ENCODE measurements around the gene H6PD.

The H6PD gene, protein sequence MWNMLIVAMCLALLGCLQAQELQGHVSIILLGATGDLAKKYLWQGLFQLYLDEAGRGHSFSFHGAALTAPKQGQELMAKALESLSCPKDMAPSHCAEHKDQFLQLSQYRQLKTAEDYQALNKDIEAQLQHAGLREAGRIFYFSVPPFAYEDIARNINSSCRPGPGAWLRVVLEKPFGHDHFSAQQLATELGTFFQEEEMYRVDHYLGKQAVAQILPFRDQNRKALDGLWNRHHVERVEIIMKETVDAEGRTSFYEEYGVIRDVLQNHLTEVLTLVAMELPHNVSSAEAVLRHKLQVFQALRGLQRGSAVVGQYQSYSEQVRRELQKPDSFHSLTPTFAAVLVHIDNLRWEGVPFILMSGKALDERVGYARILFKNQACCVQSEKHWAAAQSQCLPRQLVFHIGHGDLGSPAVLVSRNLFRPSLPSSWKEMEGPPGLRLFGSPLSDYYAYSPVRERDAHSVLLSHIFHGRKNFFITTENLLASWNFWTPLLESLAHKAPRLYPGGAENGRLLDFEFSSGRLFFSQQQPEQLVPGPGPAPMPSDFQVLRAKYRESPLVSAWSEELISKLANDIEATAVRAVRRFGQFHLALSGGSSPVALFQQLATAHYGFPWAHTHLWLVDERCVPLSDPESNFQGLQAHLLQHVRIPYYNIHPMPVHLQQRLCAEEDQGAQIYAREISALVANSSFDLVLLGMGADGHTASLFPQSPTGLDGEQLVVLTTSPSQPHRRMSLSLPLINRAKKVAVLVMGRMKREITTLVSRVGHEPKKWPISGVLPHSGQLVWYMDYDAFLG

DNA sequence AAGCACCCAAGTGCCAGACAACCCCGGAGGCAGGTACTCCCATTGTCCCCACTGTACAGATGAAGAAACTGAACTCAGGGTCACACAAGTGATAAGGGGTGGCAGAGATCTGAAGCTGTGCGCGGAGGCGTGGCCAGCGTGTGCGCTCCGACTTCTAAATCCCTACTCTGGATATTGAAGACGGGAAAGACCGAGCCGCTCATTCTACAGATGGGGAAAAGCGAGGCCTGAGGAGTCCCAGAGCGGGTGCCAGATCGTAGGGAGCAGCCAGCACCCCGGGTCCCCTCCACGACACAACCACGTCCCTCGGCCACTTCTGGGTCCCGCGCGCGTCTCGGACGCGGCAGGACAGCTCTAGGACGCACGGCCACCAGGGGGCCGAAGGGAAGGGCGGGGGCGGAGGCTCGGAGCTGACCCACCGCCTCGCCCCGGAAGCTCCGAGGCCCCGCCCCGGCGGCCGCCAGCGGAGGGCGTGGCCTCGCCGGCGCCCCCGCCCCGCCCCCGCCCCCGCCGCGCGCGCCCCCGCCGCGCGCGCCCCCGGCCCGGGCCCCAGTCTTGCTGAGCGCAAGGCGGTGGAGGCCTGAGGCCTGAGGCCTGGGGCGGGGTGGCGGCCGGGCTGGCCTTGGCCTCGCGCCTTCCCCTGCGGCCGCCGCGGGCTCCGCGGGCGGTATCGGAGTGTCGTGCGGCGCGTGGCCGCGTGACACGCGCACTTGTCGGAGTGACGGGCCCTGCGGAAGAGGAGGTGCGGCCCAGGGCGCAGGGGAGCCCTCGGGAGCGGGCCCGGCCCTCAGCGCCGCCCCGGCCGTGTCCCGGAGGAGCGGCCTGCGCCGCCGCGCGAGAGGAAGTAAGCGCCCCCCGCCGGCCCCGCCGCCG is at the start of gene H6PD:
Gene H6PD, plus strand, starts transcription at position 552 of the 873 bp plus-strand sequence. CDS start 10,161 bp downstream, outside the sequence.
- peak; percentile 76 for DNase-seq (ENCODE audit: low spot score)

DNA sequence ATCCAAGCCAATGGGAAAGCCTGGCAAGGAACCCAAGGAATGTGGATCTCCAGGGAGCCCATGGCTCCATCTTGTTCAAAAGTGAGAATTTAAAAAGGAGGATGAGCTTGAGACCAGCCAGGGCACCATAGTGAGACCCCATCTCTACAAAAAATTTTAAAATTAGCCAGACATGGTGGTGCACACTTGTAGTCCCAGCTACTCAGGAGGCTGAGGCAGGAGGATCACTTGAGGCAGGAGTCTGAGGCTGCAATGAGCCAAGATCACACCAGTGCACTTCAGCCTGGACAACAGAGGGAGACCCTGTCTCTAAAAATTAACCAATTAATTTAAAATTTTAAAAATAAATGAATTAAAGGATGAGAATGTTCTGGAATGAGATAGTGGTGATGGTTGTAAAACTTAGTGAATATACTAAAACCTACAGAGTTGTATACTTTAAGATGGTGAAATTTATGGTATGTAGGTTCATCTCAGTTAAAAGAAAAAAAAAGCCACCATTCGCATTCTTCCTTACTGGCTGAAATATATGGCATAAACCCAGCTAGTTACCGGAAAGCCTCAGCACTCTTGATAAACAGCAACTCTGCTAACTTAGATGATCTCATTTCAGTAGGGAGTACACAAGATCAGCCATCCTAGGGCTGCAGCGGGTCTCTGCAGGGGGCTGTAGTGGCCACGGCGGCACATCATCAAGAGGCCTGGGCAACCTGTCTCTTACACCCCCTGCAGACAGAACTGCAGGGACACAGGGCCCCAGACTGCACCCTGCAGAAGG is 48.3 kb upstream of the H6PD start:
- no peak for DNase-seq (ENCODE audit: low spot score)

DNA sequence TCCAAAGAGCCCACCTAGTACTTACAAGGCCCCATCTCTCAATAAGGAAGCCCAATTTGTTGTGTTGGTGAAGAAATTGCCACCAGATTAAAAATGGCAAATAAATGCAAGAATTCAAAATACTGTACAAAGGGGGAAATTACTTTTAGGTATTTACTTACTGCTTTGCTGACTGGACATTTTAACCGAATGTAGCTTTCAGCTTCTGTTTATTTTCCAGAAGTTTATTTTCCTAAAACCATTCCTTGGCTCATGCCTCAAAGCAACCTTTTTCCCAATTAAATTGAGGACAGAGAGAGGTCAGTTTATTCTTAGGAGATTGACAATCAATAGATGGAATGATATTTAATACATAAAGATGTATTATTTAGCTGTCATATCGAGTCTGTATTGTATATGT is 47.6 kb upstream of the H6PD start:
- no peak for DNase-seq (ENCODE audit: low spot score)

DNA sequence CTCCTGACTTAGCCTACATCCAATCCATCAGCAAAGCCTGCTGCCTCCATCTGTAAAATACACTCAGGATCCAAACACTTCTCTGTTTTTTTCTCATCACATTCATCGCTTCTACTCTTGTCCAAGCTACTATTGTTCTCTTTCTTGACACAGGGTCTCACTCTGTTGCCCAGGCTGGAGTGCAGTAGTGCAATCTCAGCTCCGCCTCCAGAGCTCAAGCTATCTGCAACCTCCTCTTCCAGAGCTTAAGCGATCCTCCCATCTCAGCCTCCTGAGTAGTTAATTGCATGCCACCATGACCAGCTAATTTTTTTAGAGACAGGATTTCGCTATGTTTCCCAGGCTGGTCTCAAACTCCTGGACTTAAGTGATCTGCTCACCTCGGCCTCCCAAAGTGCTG is 44.3 kb upstream of the H6PD start:
- no peak for DNase-seq (ENCODE audit: low spot score)

DNA sequence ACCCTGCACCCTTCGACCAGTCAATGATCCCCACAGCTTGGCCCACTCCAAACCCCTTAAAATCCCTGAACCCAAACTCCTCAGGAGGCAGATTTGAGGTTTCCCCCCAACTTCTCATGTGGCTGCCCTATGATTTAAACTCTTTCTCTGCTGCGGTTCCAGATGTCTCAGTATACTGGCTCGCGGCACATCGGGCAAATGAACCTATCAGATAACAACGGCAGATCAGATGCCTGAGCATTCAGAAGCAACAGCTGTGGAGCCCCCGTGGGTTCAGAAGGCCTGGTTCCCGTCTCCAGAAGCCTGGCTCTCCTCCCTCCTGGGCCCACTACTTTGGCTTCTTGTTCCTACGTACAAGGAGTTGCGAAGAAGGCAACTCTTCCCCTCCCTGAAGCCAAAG is 43.3 kb upstream of the H6PD start:
- no peak for DNase-seq (ENCODE audit: low spot score)

DNA sequence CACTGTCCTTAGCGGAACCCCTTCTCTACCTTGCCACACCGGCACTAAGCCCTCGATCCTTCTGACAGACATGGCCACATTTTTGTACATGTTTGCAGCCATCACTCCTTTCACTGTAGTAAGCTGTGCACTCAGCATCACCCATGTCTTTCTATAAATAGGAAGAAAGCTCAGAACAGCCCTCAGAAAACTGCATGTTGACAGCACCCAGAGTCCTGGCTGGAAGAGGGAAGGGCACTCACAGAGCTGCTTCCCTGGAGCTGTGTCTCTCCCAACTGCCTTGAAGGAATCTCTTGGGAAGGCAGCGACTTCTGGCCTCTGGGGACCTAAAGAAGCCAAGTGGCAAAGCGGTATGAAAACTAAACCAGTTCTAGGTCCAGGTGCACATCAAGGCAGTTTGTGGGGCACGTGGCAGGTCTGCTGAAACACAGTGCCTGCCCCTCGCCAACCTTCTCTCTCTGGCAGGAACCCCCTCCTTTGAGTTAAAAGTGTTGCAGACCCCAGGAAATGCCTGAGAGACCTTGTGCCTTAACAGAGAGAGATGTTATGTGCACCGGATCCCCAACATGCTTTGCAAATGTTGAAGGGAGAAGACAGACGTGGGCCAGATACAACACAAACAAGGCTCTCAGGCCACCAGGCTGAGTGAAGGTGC is 41.9 kb upstream of the H6PD start:
- no peak for DNase-seq (ENCODE audit: low spot score)

DNA sequence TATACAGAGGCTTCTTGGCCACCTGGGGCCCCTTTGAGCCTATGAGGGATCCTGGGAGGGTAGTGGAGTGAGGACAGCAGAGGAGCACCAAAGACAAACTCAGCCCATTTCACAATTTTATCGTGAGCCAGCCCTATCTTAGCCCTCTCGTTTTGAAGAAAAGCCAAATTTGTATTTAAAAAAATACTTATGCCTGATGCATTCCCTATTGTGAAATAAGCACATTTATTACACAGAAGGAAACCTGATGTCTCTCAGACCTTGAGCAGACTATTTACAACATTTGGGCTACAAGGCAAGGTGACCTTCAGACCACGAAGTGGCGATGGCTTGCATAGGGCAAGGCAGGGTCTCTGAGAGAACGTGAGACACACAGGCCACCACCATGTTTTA is 41.3 kb upstream of the H6PD start:
- no peak for DNase-seq (ENCODE audit: low spot score)

DNA sequence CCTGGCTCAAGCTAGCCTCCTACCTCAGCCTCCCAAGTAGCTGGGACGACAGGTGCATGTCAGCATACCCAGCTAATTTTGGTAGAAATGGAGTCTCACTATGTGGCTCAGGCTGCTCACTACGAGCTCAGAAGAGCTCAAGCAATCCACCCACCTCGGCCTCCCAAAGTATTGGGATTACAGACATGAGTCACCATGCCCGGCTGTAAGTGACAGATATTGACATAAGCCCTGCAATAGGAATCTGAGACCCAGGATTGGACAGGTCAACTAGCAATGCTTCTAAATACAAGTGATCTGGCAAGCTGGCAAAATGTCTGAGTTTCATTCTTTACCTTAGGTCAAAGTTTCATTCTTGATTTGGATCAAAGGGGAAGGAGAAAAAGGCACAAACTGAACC is 40.5 kb upstream of the H6PD start:
- no peak for DNase-seq (ENCODE audit: low spot score)

DNA sequence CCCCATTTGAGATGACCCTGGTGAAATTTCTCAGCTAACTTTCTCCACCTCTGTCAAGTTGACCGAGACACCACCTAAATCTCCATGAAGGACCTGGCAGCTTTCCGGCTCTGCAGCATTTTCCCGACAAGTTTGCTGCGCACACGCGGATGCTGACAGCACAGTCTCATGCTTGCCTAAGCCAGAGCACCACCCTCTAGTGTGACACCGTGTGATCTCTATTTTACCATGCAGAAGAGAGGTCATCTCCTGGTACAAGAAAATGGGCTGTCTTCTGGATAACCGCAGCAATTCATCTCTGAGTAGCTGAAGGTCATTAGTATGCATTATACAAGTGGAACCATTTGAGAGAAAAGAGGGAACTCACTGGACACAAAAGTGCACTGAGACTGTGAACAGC is 38.9 kb upstream of the H6PD start:
- no peak for DNase-seq (ENCODE audit: low spot score)

DNA sequence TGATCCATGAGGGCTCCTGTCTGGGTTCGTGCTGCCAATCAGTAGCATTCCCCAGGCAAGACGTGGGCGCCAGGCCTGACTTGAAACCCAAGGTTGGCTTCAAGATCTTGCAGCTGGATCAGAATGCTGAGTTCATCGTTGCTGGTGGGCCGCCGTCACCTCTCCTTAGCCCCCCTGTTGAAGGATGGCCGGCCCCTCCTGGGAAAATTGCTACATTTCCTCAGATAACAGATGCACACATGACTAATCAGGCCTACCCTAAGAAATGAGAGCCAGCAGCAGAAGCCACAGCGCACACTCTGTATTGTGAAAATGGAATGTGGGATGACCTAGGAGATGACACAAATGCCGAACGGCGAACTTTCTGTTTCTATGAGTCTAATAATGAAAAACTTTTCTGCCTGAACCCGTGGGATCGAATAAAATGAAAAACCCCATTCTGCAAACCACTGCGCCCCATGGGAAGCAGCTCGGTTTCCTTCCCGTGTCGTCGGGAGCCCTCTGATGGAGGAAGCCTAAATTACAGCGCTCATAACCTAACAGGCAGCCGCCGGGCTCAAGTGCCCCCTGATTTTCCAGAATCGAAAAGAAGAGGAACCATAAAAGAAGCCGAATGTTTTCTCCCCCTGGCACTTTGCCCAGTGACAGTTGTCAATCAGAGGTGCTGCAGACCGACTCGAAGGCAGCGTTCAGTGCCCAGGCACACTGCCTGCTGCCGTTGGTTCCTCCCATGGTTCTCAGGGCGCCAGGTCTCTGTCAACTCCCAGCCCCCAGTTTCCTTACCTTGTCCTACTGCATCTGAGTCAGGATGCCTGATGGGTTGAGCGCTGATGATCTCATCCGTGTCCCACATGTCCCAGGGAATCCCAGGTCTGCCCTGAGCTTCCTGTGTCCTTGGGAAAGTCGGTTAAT is 38.2 kb upstream of the H6PD start:
- DNase-seq (ENCODE audit: low spot score): peak; percentile 77

DNA sequence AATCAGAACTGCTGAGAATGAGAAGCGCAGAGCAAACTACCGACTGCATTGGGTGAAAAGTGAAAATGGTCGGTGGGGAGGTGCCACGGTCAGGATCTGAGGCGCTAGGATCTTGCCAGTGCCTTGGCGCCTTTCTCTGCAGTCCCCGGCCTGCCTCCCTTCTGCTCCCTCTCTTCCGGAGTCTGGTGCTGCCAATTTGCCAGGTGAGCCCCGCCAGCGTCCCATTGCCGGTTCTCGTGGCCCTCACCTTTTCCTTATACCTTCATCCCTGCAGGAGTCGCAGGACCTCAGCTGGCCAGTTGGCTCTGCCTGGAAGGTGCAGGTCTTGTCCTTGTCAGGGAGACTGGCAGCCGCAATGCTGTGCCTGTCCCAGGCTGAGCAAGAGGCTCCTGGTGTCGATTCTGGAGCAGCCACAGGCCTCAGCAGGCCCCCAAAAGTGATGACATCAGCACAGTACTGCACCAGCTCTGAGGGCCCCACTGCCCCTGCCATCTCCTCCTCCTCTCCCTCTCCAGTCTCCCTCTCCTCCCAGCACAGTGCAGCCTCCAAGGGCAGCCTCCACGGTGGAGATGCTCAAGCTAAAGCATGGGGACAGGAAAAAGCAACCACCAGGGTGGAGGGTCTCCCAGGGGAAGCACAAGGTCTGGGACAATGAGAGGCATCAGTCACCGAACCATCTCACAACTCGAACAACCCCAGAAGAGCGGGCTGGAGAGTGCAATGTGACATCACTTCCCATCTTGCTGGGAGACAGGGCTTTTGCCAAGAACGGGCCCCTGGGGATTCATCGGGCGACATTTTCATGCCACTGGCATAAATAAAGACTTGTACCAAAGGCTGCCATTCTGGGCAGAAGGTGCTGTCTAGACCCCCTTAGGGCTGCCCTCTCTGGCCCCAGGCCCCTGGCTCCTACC is 37.1 kb upstream of the H6PD start:
- no peak for DNase-seq (ENCODE audit: low spot score)

DNA sequence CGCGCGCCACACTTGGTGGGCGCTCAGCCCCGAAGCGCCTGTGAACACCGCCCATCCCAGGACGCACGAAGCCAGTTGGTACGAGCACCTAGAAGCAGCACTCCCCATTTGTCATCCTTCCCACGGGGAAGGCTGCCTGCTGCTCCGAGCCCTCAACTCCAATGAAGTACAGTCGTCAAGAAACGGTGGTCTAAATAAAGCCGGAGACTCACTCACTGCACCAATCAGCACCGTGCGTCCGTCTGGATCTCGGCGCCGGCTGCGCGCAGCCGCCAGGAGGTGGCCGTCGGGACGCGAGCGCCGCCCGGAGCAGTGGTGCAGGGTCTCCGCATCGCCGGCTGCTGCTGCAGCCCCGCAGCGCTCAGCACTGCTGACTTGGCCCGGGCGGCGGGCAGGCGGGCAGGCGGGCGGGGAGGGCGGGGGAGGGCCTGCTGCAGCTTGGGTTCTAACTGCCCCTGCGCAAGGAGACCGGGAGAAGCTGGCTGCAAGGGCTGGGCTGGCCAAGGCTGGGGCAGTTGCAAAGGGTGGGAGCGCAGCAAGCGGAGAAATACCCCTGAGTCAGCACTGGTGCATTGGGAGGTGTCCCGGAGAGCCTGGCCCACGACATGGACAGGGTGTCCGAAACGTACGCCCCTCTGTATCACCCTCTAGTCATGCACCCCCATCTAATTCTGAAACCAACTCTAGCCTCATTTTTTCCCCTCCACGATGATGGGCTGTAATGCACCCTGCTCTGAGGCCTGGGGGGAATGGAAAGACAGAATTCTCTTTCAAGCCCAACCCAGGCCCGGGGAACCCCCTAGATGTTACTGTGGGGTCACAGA is 35.8 kb upstream of the H6PD start:
- no peak for DNase-seq (ENCODE audit: low spot score)

DNA sequence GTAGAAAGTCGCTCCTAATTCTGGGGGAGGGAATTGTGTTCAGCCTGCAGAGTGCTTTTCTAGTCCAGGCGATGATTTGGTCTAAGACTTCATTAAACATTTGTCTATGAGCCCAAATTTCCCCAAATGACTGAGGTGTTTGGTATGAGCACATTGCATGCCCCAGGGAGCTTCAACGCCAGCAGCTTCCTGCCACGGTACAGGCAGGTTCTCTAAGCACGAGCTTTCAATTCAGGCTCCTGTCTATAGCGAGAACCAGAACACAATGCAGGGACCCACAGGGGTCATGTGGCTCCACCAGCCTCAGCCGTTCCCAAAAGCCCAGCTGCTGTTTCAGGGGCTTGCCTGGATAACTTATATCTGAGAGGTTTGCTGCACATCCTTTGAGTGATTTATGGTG is 34.1 kb upstream of the H6PD start:
- no peak for DNase-seq (ENCODE audit: low spot score)

DNA sequence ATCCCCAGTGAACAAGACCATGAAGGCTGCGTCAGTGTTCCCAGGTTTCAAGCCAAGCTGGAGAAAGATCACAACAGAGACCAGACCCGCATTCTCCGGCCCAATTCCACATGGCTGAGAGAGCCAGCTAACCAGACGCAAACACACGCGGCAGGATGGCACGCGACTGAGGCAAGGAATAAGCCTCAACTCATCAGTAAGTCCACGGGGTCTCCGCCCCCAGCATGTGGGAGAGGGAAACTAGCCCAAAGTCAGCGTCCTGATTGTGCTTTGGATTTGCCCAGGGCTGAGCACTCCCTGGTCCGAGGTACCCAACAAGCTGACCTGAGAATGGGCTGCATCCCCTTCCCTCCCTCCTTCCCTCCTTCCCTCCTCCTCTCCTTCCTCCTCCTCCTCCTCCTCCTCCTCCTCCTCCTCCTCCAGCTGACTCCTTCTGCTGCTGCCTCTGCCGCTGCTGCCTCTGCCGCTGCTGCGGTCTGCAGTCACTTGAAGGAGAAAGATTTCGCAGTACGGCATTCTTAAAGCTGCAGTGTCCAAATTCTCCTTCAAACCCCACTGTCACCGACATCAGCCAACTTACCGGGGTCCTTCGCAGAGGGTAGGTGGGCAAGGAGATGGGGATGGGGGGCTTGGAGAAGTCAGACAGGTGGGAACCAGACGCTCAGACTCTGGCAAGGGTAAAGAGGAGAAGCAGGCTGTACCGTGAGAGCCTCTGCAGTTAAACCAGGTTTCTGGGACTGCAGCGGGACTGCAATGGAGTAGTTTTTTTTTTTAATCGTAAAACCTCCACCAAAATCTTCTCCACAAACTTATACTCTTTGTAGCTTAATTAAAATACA is 33.0 kb upstream of the H6PD start:
- DNase-seq (ENCODE audit: low spot score): no peak

DNA sequence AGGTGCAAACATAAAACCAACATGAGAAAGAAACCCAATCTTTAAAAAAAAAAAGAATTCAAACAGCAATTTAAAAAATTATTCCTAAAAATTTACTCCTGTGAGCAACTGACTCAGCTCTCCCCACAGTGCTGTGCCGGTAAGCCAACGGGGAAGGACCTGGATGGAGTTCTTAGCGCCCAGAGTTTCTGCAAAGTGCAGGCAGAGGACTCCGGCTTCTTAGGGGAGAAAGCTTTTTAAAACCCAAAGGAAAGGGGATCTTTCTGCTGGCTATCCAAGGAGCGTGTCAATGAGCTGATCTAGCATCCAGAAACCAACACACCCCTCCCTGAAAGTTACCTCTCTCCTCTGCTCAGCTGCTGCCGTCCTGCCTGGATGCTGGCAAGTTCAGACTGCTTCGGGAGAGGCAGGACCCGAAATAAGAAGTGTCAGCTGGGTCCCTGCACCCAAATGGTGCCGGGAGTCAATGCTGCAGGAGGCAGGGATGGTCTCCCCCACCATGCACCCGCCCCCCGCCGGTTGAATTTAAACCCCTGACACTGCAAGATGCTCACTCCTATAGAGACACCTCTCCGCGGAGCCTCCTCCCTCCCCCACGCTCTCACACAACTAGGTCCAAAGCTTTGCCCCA is 32.2 kb upstream of the H6PD start:
- DNase-seq (ENCODE audit: low spot score): no peak

DNA sequence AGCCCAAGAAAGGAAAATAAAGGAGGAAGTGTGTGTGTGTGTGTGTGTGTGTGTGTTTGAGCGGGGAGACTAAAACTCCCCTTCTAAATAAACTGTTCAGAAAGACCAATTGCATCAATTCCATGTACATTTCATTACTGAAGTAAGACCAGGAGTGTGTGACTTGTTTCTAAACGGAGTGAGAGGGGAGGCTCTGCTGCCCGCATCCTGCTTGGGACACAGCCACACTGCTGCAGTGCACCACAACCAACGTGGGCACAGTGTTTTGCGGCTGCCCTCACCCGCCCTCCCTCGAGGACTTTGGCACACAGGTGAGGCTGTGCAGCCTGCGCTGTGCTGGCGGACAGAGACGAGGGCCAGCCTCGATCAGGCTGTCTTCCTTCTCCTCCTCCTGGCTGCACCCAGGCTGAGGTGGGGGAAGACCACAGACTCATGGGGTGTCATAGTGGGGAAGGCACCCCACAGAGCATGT is 31.0 kb upstream of the H6PD start:
- no peak for DNase-seq (ENCODE audit: low spot score)
